OCI-M2 (cell line): ENCODE data around the gene ZMYND15.

Experiments used
- DNase-seq: peaks from one replicate; lab custom pipeline; 2025; ENCODE audit not compliant: unreplicated experiment; lab: John Stamatoyannopoulos, UW

Gene ZMYND15

DNA sequence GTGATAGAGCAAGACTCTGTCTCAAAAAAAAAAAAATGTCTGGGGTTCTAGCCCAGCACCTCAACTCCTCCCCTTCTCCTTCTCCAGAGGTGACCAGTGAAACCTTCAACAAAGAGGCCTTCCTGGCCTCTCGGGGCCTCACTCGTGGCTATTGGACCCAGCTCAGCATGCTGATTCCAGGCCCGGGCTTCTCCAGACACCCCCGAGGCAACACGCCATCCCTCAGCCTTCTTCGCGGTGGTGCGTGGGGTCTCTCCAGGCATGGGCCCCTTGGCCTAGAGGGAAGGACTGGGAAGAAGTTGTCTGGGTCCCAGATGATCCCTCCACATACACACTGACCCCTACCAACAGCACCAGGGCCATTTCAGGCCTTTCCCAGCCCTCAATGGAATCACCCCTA, 3.6 kb downstream of the ZMYND15 start:
- DNase-seq, result no peak

DNA sequence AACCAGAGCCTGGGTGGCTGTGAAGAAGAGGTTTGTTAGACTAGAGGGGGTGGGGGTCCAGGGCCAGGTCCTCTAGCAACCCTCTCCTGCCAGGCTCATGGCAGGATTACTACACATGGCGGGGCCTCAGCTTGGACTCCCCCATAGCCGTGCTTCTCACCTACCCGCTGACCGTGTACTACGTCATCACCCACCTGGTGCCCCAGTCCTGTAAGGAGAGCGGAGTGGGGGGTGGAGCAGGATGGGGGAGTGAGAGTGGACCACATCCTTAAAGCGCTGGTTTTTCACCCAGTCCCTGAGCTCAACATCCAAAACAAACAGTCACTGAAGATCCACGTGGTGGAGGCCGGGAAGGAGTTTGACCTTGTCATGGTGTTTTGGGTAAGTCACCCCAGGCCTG, 4.3 kb downstream of the ZMYND15 start:
- DNase-seq, result no peak

GRCh38 chr17:4744999-4745969, 5.7 kb downstream of the ZMYND15 start:
- DNase-seq, result no peak

DNA sequence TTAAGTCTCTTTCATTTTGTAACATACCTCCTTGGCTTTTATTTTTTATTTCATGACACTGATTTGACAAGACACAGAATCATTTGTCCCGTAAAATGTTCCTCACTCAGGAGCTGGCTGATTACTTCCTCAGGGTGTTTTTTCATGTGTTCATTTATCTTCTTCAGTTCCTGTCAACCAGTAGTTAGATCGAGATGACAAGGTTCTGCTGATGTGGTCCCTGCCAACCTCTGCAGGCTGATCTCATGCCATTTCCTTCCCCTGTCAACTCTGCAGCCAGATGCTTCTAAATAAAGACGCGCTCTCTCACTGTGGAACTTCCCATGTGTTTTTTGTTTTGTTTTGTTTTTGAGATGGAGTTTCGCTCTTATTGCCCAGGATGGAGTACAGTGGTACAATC, 8.2 kb downstream of the ZMYND15 start:
- DNase-seq, result no peak

DNA sequence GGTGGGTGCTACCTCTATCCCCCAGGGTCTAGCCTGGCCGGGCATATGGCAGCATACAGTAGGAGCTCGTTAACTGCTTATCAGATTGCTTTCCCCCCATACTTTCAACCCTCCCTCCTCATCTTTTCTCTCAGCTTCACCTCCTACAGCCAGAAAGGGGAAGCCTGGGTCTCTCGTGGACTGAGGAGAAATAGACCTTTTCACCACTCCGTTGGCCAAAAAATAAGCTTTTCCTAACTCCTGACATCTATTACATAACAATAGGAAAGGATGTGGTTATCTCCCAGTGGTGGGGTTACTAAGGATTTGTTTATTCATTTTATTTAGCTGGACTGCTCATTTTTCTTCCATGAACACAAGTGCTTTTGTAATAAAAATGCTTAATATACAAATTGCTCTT, 9.1 kb downstream of the ZMYND15 start:
- DNase-seq, result no peak

GRCh38 chr17:4750606-4751005, 11.0 kb downstream of the ZMYND15 start:
- no peak for DNase-seq

- DNase-seq, result no peak
These were observed 12.3 kb downstream of the ZMYND15 start for GRCh38 chr17:4751932-4752331.

GRCh38 chr17:4753392-4753791, 13.8 kb downstream of the ZMYND15 start:
- no peak for DNase-seq

DNA sequence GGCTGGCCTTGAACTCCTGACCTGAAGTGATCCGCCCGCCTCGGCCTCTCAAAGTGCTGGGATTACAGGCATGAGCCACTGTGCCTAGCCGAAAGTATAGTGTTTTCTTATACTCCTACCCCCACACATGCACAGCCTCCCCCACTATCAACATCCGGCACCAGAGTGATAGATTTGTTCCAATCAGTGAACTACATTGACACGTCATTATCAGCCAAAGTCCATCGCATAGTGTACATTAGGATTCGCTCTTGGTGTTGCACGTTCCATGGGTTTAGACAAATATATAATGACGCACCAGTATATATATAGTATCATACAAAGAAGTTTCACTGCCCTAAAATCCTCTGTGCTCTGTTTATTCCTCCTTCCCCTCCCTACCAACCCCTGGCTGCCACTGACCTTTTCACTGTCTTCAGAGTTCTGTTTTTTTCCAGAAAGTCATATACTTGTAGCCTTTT, 20.2 kb downstream of the ZMYND15 start:
- no peak for DNase-seq

- no peak for DNase-seq
These were observed 25.0 kb downstream of the ZMYND15 start for GRCh38 chr17:4764595-4764994.

- DNase-seq, result no peak
These were observed 26.6 kb downstream of the ZMYND15 start for GRCh38 chr17:4766201-4766600.

DNA sequence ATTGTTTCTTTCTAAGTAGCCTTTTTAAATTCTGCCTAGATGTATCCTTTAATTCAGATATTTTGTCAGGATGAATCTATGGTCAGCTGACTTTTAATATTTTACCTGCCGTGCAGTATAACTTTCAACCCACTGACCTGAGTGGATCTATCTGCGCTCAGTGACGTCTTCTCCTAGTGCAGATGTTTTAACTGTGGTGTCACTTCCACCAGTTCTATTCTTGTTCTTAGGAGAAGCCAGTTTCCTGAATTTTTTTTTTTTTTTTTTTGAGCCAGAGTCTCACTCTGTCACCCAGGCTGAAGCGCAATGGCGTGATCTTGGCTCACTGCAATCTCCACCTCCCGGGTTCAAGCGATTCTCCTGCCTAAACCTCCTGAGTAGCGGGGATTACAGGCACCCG, 27.1 kb downstream of the ZMYND15 start:
- DNase-seq, result no peak

DNA sequence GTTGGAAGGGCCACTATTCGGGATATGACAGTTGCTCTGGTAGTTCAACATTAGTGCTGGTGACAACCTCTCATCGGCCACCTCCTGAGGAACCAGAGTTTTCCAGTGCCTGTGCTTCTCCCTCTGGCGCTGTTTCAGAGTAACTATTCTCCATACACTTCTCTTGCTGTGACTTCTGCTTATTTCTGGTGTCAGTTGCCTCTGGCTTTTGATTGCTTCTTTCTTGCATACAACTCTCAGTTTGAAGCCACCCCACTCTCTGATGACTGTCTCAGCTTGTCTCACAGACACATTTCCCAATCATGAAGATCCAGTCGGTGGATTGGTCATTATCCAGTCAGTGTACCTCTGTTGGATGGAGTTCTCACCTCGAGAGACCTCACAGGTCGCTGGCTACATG, 28.7 kb downstream of the ZMYND15 start:
- DNase-seq, result no peak

- no peak for DNase-seq
These were observed 30.0 kb downstream of the ZMYND15 start for GRCh38 chr17:4769628-4770027.

GRCh38 chr17:4771519-4772234, 32.0 kb downstream of the ZMYND15 start, which contains the start of gene TM4SF5:
Gene TM4SF5, plus strand, starts transcription at chr17:4771886. Its CDS starts 37 bp downstream, at chr17:4771923.
- DNase-seq, result no peak

- no peak for DNase-seq
These were observed 32.6 kb downstream of the ZMYND15 start for GRCh38 chr17:4772235-4772613.

DNA sequence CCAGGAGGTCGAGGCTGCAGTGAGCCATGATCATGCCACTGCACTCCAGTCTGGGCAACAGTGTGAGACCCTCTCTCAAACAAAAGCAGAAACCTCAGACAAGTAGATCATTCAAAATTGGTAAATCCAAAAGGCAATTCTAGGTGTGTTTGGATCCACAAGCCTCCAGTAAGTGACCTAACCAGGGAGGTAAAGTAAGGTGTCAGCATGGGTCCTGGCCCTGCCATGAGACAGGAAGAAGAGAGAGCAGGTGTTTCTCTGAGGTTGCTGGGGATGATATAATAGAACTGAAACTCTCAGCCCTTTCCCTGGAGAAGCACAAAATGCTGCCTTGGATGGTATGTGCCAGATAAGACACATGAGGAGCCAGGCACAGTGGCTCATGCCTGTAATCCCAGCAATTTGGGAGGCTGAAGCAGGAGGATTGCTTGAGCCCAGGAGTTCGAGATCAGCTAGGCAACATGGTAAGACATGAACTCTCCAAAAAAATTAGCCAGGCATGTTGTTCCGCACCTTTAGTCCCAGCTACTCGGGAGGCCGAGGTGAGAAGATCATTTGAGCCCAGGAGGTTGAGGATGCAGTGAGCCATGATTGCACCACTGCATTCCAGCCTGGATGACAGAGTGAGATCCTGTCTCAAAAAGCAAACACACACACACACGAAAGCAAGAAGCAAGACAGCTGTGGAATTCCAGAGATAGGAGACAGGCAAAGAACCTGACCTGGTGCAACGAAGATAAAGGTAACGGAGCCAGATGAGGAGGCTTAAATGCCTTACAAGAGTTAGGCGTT, 38.5 kb downstream of the ZMYND15 start:
- no peak for DNase-seq

- DNase-seq, result no peak
These were observed 40.8 kb downstream of the ZMYND15 start for GRCh38 chr17:4780325-4780955.

- DNase-seq, result no peak
These were observed 43.0 kb downstream of the ZMYND15 start for GRCh38 chr17:4782652-4783051.

DNA sequence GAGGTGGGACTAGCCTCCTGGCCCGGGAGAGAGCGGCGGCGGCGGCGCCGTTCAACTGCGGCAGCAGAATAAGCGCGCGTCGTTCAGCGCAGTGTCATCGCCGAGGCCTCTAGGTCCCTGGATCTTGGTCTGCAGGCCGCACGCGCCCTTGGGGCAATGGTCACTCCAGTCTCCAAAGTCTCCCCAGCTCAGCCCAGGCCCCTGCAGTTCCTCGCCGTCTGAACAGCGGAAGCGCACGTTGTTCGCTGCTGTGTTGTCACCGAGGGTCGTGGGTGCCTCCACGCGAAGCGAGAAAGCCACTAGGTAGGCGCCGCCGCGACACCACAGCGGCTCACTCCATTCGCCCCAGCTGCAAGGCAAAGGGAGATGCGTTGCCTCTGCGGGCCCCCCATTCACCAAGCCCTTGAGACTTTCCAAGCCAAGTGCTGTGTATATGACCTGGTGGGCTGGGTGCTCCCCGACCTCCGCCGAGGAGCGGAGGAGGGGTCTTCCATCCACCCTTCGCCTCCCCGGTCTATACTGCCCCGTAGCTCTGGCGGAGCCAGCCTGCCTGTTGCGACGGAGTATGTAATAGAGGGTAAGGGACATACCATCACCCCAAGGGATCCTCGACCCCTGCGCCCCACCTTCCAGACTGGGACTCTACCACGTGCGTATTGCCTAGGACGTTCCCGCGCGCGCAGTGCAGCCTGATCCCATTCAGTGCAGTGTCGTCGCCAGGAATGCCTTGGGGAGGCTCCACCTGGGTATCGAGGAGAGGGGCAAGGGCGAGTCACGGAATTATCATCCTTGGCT, 45.9 kb downstream of the ZMYND15 start:
- DNase-seq, result no peak
